ENCODE measurements around the gene ANXA3. TPM values are rescaled to one million over a fixed set of nuclear protein-coding genes. Genes with fewer than 3 reads are reported as not detected.
A peak's percentile ranks its signal among the peaks of the same experiment; 100 is the strongest.
"Not testable (repeated sequence)": the region's sequence is repeated elsewhere in the genome, so short reads cannot be mapped to it uniquely, and the experiment has no call there.

ANXA3 gene, protein sequence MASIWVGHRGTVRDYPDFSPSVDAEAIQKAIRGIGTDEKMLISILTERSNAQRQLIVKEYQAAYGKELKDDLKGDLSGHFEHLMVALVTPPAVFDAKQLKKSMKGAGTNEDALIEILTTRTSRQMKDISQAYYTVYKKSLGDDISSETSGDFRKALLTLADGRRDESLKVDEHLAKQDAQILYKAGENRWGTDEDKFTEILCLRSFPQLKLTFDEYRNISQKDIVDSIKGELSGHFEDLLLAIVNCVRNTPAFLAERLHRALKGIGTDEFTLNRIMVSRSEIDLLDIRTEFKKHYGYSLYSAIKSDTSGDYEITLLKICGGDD
- total RNA-seq (not detected), polyA plus RNA-seq (not detected)

DNA sequence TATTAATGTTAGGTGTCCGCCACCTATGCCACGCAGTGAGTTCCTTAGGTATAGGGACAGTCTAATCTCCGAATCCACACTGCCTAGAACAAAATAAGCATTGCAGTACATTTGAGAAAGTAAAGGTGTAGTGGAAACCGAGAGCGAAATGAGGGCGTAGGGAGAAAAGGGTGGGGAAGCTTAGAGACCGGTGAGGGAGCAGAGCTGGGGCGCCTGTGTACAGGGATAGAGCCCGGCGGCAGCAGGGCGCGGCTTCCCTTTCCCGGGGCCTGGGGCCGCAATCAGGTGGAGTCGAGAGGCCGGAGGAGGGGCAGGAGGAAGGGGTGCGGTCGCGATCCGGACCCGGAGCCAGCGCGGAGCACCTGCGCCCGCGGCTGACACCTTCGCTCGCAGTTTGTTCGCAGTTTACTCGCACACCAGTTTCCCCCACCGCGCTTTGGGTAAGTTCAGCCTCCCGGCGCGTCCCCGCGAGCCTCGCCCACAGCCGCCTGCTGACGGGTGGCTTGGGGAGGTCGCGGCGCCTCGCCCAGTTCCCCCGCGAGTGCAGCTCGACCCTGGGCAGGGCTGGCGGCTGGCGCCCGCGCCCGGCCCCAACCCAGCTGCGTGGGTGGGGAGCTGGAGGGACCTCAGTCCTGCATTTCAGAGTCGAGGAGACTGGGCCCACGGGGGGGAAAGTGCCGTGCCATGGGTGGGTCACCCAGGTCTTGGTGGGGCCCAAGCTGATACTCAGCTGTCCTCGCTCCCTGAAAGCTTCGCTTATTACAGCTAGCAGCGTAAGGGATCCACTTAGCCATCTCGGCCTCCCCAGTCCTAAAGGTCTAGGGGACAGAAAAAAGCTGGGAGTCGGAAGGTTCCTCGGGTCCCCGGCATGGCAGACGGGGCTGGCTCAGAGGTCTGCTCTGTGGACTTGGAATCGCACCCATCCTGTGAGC lies at the start of gene ANXA3:
Gene ANXA3 (plus strand): TSS at position 351 of the 932 bp plus-strand sequence. CDS start 2,704 bp downstream, outside the sequence.
- Histone ChIP-seq H3K36me3 (ENCODE audit: insufficient read depth, low read length) (no peaks in the 10 kb centered on the region), H3K4me3 (ENCODE audit: low read length) (peak within 1 kb of the TSS; percentile 26), H3K4me1 (ENCODE audit: insufficient read depth, low read length) (no peaks in the 10 kb centered on the region), H3K27me3 (ENCODE audit: insufficient read depth, low read length, poor library complexity, severe bottlenecking) (peaks cover 20% of the 10 kb centered on the region), H3K27ac (ENCODE audit: low read depth, low read length) (no peak within 1 kb of the TSS), H3K9me3 (ENCODE audit: low read length) (no peaks in the 10 kb centered on the region)
- ChIA-PET POLR2A (no interaction called here), CTCF (no interaction called here)
- Mint-ChIP-seq H3K4me1 (peaks cover 3 to 5% (median 5%) of the 10 kb centered on the region in 3 donors), H3K27me3 (peaks cover 19 to 57% of the 10 kb centered on the region in 2 donors), H3K27ac (no peak within 1 kb of the TSS), H3K4me3 (peak within 1 kb of the TSS in 5 of 7 donors; percentile 6 to 67 (median 24)), H3K36me3 (no peaks in the 10 kb centered on the region), H3K9me3 (peaks cover 0 to 2% (median 0%) of the 10 kb centered on the region in 5 donors)
- no peak for DNase-seq

- DNase-seq; H3K4me3 Mint-ChIP-seq; H3K4me1 Mint-ChIP-seq; H3K9me3 ChIP-seq (ENCODE audit: low read length); POLR2A ChIA-PET; H3K36me3 ChIP-seq (ENCODE audit: insufficient read depth, low read length); H3K27ac ChIP-seq (ENCODE audit: low read depth, low read length); H3K9me3 Mint-ChIP-seq; H3K27ac Mint-ChIP-seq; CTCF ChIA-PET; H3K4me3 ChIP-seq (ENCODE audit: low read length); H3K36me3 Mint-ChIP-seq; H3K4me1 ChIP-seq (ENCODE audit: insufficient read depth, low read length); H3K27me3 ChIP-seq (ENCODE audit: insufficient read depth, low read length, poor library complexity, severe bottlenecking): not testable (repeated sequence)
- H3K27me3 Mint-ChIP-seq, result peaks cover 2 to 13% of the 10 kb centered on the region in 2 donors
Measured at GRCh38 chr4:78506260-78506659, 45.3 kb upstream of the ANXA3 start.

DNA sequence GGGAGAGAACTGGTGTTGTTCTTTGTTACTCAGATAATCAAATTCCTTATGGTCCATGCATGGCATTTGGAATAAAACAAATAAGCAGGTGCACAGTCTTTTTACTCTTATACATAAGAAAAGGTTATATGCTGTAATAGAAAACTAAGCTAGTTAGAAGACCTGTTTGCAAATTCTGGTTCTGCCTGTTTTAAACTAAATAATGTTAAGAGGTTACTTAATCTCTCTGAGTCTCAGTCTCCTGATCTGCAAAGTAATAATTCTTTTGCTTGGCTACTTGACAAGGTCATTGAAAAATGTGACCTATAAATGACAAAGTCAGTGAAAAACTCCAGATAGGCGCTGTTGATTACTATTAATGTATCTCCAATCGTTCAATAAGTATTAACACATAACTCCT lies 42.5 kb upstream of the ANXA3 start:
- no peak overlapping the region for H3K27ac Mint-ChIP-seq
- POLR2A ChIA-PET, result no interaction called here

GRCh38 chr4:78510108-78510507 lies 41.5 kb upstream of the ANXA3 start:
- Mint-ChIP-seq H3K36me3 (no peaks in the 10 kb centered on the region), H3K27me3 (peaks cover 0 to 13% of the 10 kb centered on the region in 2 donors), H3K9me3 (peaks cover 0 to 2% (median 0%) of the 10 kb centered on the region in 5 donors), H3K4me1 (no peaks in the 10 kb centered on the region), H3K27ac (no peak overlapping the region), H3K4me3 (no peak overlapping the region)
- ChIA-PET CTCF (no interaction called here), POLR2A (no interaction called here)
- Histone ChIP-seq H3K27me3 (ENCODE audit: insufficient read depth, low read length, poor library complexity, severe bottlenecking) (no peaks in the 10 kb centered on the region), H3K4me1 (ENCODE audit: insufficient read depth, low read length) (no peaks in the 10 kb centered on the region), H3K4me3 (ENCODE audit: low read length) (no peak overlapping the region), H3K36me3 (ENCODE audit: insufficient read depth, low read length) (no peaks in the 10 kb centered on the region), H3K9me3 (ENCODE audit: low read length) (no peaks in the 10 kb centered on the region), H3K27ac (ENCODE audit: low read depth, low read length) (no peak overlapping the region)
- DNase-seq, result no peak

More for the DNA sequence above, 42.5 kb upstream of the ANXA3 start:
- H3K27me3 Mint-ChIP-seq, result peaks cover 0 to 13% of the 10 kb centered on the region in 2 donors
- Histone ChIP-seq H3K4me1 (ENCODE audit: insufficient read depth, low read length) (no peaks in the 10 kb centered on the region), H3K27ac (ENCODE audit: low read depth, low read length) (no peak overlapping the region), H3K36me3 (ENCODE audit: insufficient read depth, low read length) (no peaks in the 10 kb centered on the region), H3K27me3 (ENCODE audit: insufficient read depth, low read length, poor library complexity, severe bottlenecking) (no peaks in the 10 kb centered on the region), H3K4me3 (ENCODE audit: low read length) (no peak overlapping the region), H3K9me3 (ENCODE audit: low read length) (no peaks in the 10 kb centered on the region)
- H3K9me3 Mint-ChIP-seq, result peaks cover 0 to 2% (median 0%) of the 10 kb centered on the region in 5 donors
- no peaks in the 10 kb centered on the region for H3K36me3 Mint-ChIP-seq
- H3K4me3 Mint-ChIP-seq, result no peak overlapping the region
- CTCF ChIA-PET, result no interaction called here
- no peaks in the 10 kb centered on the region for H3K4me1 Mint-ChIP-seq
- DNase-seq, result no peak

GRCh38 chr4:78510681-78511080 lies 40.9 kb upstream of the ANXA3 start:
- no peaks in the 10 kb centered on the region for H3K4me1 Mint-ChIP-seq
- H3K27me3 Mint-ChIP-seq, result peaks cover 0 to 13% of the 10 kb centered on the region in 2 donors
- DNase-seq, result no peak
- peaks cover 0 to 2% (median 0%) of the 10 kb centered on the region in 5 donors for H3K9me3 Mint-ChIP-seq
- no peaks in the 10 kb centered on the region for H3K36me3 Mint-ChIP-seq
- no peaks in the 10 kb centered on the region for H3K9me3 ChIP-seq (ENCODE audit: low read length)
- ChIA-PET CTCF (no interaction called here), POLR2A (no interaction called here)
- H3K27me3 ChIP-seq (ENCODE audit: insufficient read depth, low read length, poor library complexity, severe bottlenecking), result no peaks in the 10 kb centered on the region
- H3K27ac ChIP-seq (ENCODE audit: low read depth, low read length), result no peak overlapping the region
- no peaks in the 10 kb centered on the region for H3K4me1 ChIP-seq (ENCODE audit: insufficient read depth, low read length)
- no peaks in the 10 kb centered on the region for H3K36me3 ChIP-seq (ENCODE audit: insufficient read depth, low read length)
- no peak overlapping the region for H3K4me3 ChIP-seq (ENCODE audit: low read length)
- H3K27ac Mint-ChIP-seq, result no peak overlapping the region
- no peak overlapping the region for H3K4me3 Mint-ChIP-seq

DNA sequence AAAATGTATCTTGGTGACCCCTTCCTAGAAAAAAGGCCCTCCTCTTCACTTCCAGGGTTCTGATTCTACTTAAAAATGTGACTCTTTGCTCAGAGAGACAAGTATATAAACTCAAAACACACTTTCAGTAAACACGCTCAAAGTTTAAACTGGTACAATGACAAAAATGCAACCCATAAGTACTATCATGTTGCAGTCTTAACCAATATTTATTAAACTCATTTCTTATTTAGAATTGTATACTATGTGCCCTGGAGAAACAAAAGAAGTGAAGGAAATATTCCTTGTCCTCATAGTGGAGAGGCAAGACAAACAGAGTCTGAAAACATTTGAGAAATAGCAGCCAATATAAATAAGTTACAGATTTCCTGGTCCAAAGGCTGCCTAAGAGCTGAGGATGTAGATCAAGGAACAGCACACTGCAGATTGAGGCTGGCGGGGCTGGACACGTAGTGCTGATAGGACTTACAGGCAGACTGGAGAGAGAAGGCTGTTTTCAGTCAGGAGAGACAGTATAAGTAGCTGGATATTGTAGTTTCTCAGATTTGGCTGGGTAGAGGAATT lies 39.1 kb upstream of the ANXA3 start:
- H3K9me3 Mint-ChIP-seq, result no peaks in the 10 kb centered on the region
- ChIA-PET POLR2A (no interaction called here), CTCF (no interaction called here)
- Histone ChIP-seq H3K27ac (ENCODE audit: low read depth, low read length) (no peak overlapping the region), H3K4me1 (ENCODE audit: insufficient read depth, low read length) (no peaks in the 10 kb centered on the region), H3K4me3 (ENCODE audit: low read length) (no peak overlapping the region), H3K9me3 (ENCODE audit: low read length) (no peaks in the 10 kb centered on the region), H3K36me3 (ENCODE audit: insufficient read depth, low read length) (no peaks in the 10 kb centered on the region), H3K27me3 (ENCODE audit: insufficient read depth, low read length, poor library complexity, severe bottlenecking) (no peaks in the 10 kb centered on the region)
- no peak for DNase-seq
- H3K4me1 Mint-ChIP-seq, result no peaks in the 10 kb centered on the region
- H3K4me3 Mint-ChIP-seq, result no peak overlapping the region
- peaks cover 3 to 6% of the 10 kb centered on the region in 2 donors for H3K27me3 Mint-ChIP-seq
- no peaks in the 10 kb centered on the region for H3K36me3 Mint-ChIP-seq
- H3K27ac Mint-ChIP-seq, result no peak overlapping the region

DNA sequence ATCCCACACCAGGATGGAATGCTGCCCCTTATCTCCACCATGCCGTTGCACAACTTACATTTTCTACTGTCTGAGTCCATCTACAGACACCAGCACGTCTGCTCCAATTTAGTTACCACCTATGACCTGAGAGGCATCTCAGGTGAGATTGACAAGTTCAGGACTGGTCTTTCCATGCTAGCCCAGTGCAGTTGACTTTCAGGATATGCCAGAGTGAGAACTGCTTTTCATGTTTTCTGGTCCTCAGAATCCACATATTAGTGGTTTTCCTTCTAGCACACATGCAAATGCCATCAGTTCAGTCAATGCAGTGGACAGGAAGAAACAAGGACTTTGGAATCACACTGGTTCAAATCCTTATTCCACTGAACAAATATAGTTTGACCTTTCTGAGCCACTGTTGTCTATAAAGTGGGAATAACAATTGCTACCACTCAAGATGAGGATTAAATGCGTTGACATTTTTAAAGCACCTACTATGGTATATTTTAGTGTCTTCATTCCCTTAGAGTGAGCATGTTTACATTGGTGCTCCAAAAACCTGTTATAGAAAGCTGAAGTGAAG lies 38.1 kb upstream of the ANXA3 start:
- no peak for DNase-seq
- Histone ChIP-seq H3K4me1 (ENCODE audit: insufficient read depth, low read length) (no peaks in the 10 kb centered on the region), H3K4me3 (ENCODE audit: low read length) (no peak overlapping the region), H3K27ac (ENCODE audit: low read depth, low read length) (no peak overlapping the region), H3K9me3 (ENCODE audit: low read length) (no peaks in the 10 kb centered on the region), H3K27me3 (ENCODE audit: insufficient read depth, low read length, poor library complexity, severe bottlenecking) (no peaks in the 10 kb centered on the region), H3K36me3 (ENCODE audit: insufficient read depth, low read length) (no peaks in the 10 kb centered on the region)
- Mint-ChIP-seq H3K36me3 (no peaks in the 10 kb centered on the region), H3K27ac (no peak overlapping the region), H3K4me3 (no peak overlapping the region), H3K27me3 (peaks cover 0 to 3% of the 10 kb centered on the region in 2 donors), H3K9me3 (no peaks in the 10 kb centered on the region), H3K4me1 (no peaks in the 10 kb centered on the region)
- CTCF ChIA-PET, result no interaction called here
- POLR2A ChIA-PET, result no interaction called here
